GM12878 (cell line): ENCODE data around the gene XPNPEP2. TPM values are rescaled to one million over a fixed set of nuclear protein-coding genes. Genes with fewer than 3 reads are reported as not detected.

Source experiments
- ATAC-seq: fragments of 200-7000 bp; cut with Tn5 transposase; 3 replicates; pipeline ENCODE4 v1.9.1; 2020; ENCODE audit warnings: mild to moderate bottlenecking, moderate library complexity
- BruUV-seq: library from RNA; stranded (reverse); fragments of 400-500 nt; replicated peaks from 2 replicates; lab custom pipeline; 2021; lab: Mats Ljungman, UMichigan
- CTCF ChIA-PET: fragments of 300-600 bp; sonication (Branson Sonifier 250); formaldehyde crosslinking; extraction: SDS; loops from one replicate; lab custom pipeline; 2021; ENCODE audit warnings: inconsistent platforms; lab: Yijun Ruan, JAX
- POLR2A ChIA-PET: fragments of 350-600 bp; formaldehyde crosslinking; extraction: SDS; loops from one replicate; lab custom pipeline; 2021; ENCODE audit warnings: inconsistent platforms; lab: Charles Lee
- RAD21 ChIA-PET: fragments of 300-600 bp; sonication (Branson Sonifier 250); formaldehyde crosslinking; loops from one replicate; lab custom pipeline; 2023; ENCODE audit warnings: antibody characterized with exemption; ENCODE audit not compliant: unreplicated experiment; lab: Charles Lee
- SMC1A ChIA-PET: fragments of 300-600 bp; sonication (Branson Sonifier 250); formaldehyde crosslinking; loops from one replicate; lab custom pipeline; 2023; ENCODE audit not compliant: unreplicated experiment, uncharacterized antibody; lab: Charles Lee
- DNase-seq: peaks from one replicate; pipeline ENCODE4 v3.0.0-alpha.2; 2011; ENCODE audit warnings: low read depth, low spot score
- FAIRE-seq: peaks from 3 replicates; lab custom pipeline; 2011; peaks lifted over from hg19 to GRCh38; lab: Jason Lieb, UNC
- H2AFZ ChIP-seq: 2 replicates; pipeline ENCODE4 v1.6.0; 2011; ENCODE audit warnings: low read depth, low read length, control low read depth; ENCODE audit not compliant: control insufficient read depth
- H3K27ac ChIP-seq: 2 replicates; pipeline ENCODE4 v1.5.1; 2011; ENCODE audit warnings: control low read depth; ENCODE audit not compliant: control insufficient read depth, insufficient read depth
- H3K27me3 ChIP-seq, 2 experiments: replicated peaks in 1 of 2; 2 replicates each; pipeline versions ENCODE4 v1.6.0 to v1.6.1; 2011; ENCODE audit warnings: low read length in 1 of 2; ENCODE audit not compliant: control insufficient read depth in 2 of 2, insufficient read depth in 2 of 2
- H3K36me3 ChIP-seq, 2 experiments: 2 replicates each; pipeline ENCODE4 v1.5.1; 2011; ENCODE audit warnings: low read length in 1 of 2; ENCODE audit not compliant: control insufficient read depth in 2 of 2, insufficient read depth in 2 of 2
- H3K4me1 ChIP-seq: 2 replicates; pipeline ENCODE4 v1.6.1; 2011; ENCODE audit warnings: mild to moderate bottlenecking, low read length, moderate library complexity, mixed read lengths; ENCODE audit not compliant: control insufficient read depth, insufficient read depth
- H3K4me2 ChIP-seq: 2 replicates; pipeline ENCODE4 v1.6.0; 2011; ENCODE audit warnings: control low read depth; ENCODE audit not compliant: control insufficient read depth, insufficient read depth
- H3K4me3 ChIP-seq: fragments of 200-600 bp; sonication (generic); 2 replicates; pipeline ENCODE4 v1.5.1; 2016
- H3K79me2 ChIP-seq: 2 replicates; pipeline ENCODE4 v1.6.0; 2011; ENCODE audit warnings: low read length; ENCODE audit not compliant: control insufficient read depth, insufficient read depth
- H3K9ac ChIP-seq: 2 replicates; pipeline ENCODE4 v1.8.0; 2011; ENCODE audit warnings: low read length, control low read depth, mixed read lengths; ENCODE audit not compliant: control insufficient read depth, insufficient read depth
- H3K9me3 ChIP-seq: replicated peaks from 3 replicates; pipeline ENCODE4 v1.5.1; 2011; ENCODE audit warnings: mild to moderate bottlenecking, low read length; ENCODE audit not compliant: control insufficient read depth, insufficient read depth
- H4K20me1 ChIP-seq: 2 replicates; pipeline ENCODE4 v1.6.0; 2011; ENCODE audit not compliant: control insufficient read depth, insufficient read depth
- BHLHE40 ChIP-seq, 2 experiments: fragments of 450-650 bp in 1 of 2; IDR thresholded peaks; 2 replicates each; pipeline ENCODE4 v1.6.1; 2011 to 2017; ENCODE audit warnings: low read depth in 2 of 2, borderline replicate concordance in 1 of 2, improper control_type of control experiment in 1 of 2, low read length in 1 of 2, mild to moderate bottlenecking in 1 of 2
- BRCA1 ChIP-seq: IDR thresholded peaks from 2 replicates; pipeline ENCODE4 v1.6.1; 2011; ENCODE audit warnings: low read depth, low read length, improper control_type of control experiment
- CUX1 ChIP-seq: IDR thresholded peaks from 2 replicates; pipeline ENCODE4 v1.6.1; 2012; ENCODE audit warnings: improper control_type of control experiment, low read depth, low read length; ENCODE audit not compliant: insufficient replicate concordance
- ELK1 ChIP-seq: IDR thresholded peaks from 2 replicates; pipeline ENCODE4 v1.6.1; 2012; ENCODE audit warnings: low read depth, low read length, improper control_type of control experiment
- EZH2 ChIP-seq: IDR thresholded peaks from 2 replicates; pipeline ENCODE4 v1.6.1; 2012; ENCODE audit warnings: low read depth, mild to moderate bottlenecking, control low read depth, inconsistent platforms, low read length, borderline replicate concordance; ENCODE audit not compliant: control insufficient read depth
- NR2C1 ChIP-seq: fragments of 450-650 bp; IDR thresholded peaks from 2 replicates; pipeline ENCODE4 v1.6.1; 2017; ENCODE audit warnings: antibody characterized with exemption, mild to moderate bottlenecking, moderate library complexity
- POLR2AphosphoS2 ChIP-seq: IDR thresholded peaks from 2 replicates; pipeline ENCODE4 v1.6.1; 2011; ENCODE audit warnings: low read depth, mild to moderate bottlenecking, low read length, improper control_type of control experiment, moderate library complexity
- SMARCA5 ChIP-seq: fragments of 450-650 bp; IDR thresholded peaks from 2 replicates; pipeline ENCODE4 v1.6.1; 2017; ENCODE audit warnings: mild to moderate bottlenecking
- SMC3 ChIP-seq: IDR thresholded peaks from 2 replicates; pipeline ENCODE4 v1.6.1; 2011; ENCODE audit warnings: low read length, improper control_type of control experiment, borderline replicate concordance
- WGBS: methylation state at CpG from one replicate; pipeline ENCODE4 v1.1.6; 2016; ENCODE audit warnings: low lambda C conversion rate; ENCODE audit not compliant: insufficient replicate concordance, insufficient coverage; ENCODE audit errors: missing lambda C conversion rate; 5-methylcytosine and 5-hydroxymethylcytosine counted together
- in situ Hi-C: fragments of 300-500 bp; cut with MboI; formaldehyde crosslinking; loops from 9 replicates; pipeline ENCODE4 v1.14.3; 2018; ENCODE audit warnings: mixed read lengths
- intact Hi-C: fragments of 100-400 bp; cut with micrococcal nuclease; formaldehyde crosslinking; loops from one replicate; pipeline ENCODE4 v1.14.2; 2022; ENCODE audit not compliant: unreplicated experiment
- polyA plus RNA-seq, 11 experiments: library from polyadenylated mRNA; depleted of rRNA in 4 of 11; unstranded in 6 of 11; stranded (reverse) in 5 of 11; fragments of >200 nt; fragmentation: Nextera tagmentation in 4 of 11; fragmentation: Illumina TruSeq in 1 of 11; extraction: Ambion mirVana in 4 of 11; extraction: Trizol in 1 of 11; gene quantifications; 1 replicate in 1 of 11; 2 replicates in 10 of 11; pipeline versions ENCODE4 v1.2.1 to v1.2.3, GENCODE V29; 2011 to 2016; ENCODE audit warnings: inconsistent platforms in 2 of 11, missing spikeins in 2 of 11, low read depth in 1 of 11
- total RNA-seq, 4 experiments: library from RNA; depleted of rRNA in 3 of 4; stranded (reverse); fragments of >200 nt in 3 of 4; fragmentation: Illumina TruSeq in 1 of 4; extraction: Trizol in 1 of 4; gene quantifications; 2 replicates each; pipeline versions ENCODE4 v1.2.1 to v1.2.3, GENCODE V29; 2013 to 2021

The XPNPEP2 gene
- total and polyA plus RNA-seq, 10 of the 15 experiments (the other 5 are each of a cell fraction or from before 2014, with no cell fraction given) = 0.04 to 0.37 (median 0.15) TPM

DNA sequence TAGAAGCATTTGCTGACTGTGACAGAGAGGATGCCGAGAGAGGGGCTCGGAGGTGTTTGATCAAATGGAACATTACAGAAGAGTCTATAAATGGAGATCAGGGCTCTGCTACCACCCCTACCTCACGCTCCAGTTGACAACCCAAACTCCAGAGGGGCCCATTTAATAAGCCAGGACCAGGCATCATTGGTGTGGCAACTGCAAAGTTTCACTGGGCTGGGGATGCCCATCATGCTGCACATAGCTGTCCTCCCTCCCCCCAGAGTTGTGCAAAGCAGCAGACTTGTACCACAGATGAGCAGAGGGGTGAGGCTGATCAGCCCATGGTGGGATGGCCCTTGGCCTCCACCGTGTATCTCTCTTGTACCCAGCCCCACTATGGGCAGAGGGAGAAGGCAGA lies 38.2 kb upstream of the XPNPEP2 start:
- DNase-seq = no peak
- no peaks in the 10 kb centered on the region for H3K36me3 ChIP-seq
- ChIA-PET SMC1A (no interaction called here), CTCF (interaction anchor here (0.7 kb wide), 1 partner anchor 101 kb away, joined by 3 read pairs; no protein-coding TSS in a partner anchor), POLR2A (no interaction called here), RAD21 (no interaction called here)
- H3K4me2 ChIP-seq = no peak overlapping the region
- no peak for FAIRE-seq
- no peak overlapping the region for H3K27ac ChIP-seq
- no peaks in the 10 kb centered on the region for H3K79me2 ChIP-seq
- no peak overlapping the region for H3K4me3 ChIP-seq
- H3K9me3 ChIP-seq = no peaks in the 10 kb centered on the region
- TF ChIP-seq SMARCA5 (no peak), POLR2AphosphoS2 (no peak), BRCA1 (no peak), EZH2 (no peak), NR2C1 (no peak), CUX1 (no peak), SMC3 (no peak), BHLHE40 (IDR thresholded peaks at IDR 0.05; ENCODE audit: borderline replicate concordance in 1 of 2, low read depth in 2 of 2, low read length in 1 of 2) (no peak), ELK1 (no peak)
- no peaks in the 10 kb centered on the region for H4K20me1 ChIP-seq
- no peaks in the 10 kb centered on the region for H3K4me1 ChIP-seq
- no peaks in the 10 kb centered on the region for H3K27me3 ChIP-seq
- no peak overlapping the region for H3K9ac ChIP-seq
- BruUV-seq = no TSS peak
- in situ Hi-C loops = no loop called here
- H2AFZ ChIP-seq = no peak overlapping the region
- intact Hi-C loops = no loop called here
- ATAC-seq = no peak
- 46% methylated on average over 4 of the region's 4 CpGs for whole genome bisulfite sequencing
